Psoas muscle (tissue), 8 donors: ENCODE measurements around the gene RAB7B. TPM values are rescaled to one million over a fixed set of nuclear protein-coding genes. Genes with fewer than 3 reads are reported as not detected.
A peak's percentile ranks its signal among the peaks of the same experiment; 100 is the strongest.

Experiments used
- ATAC-seq, 4 donors: fragments of 200-7000 bp; cut with Tn5 transposase; one replicate each; pipeline ENCODE4 v1.9.1; 2020; ENCODE audit warnings: moderate library complexity in 3 of 4, mild to moderate bottlenecking in 2 of 4
- DNase-seq, 2 donors: peaks; one replicate each; pipeline ENCODE4 v3.0.0-alpha.2; 2020
- H3K27ac ChIP-seq: fragments of 200-600 bp; one replicate; pipeline ENCODE4 v1.8.0; 2022
- H3K27me3 ChIP-seq, 3 donors: fragments of 200-600 bp in 1 of 3; one replicate each; pipeline versions ENCODE4 v1.6.1 to v1.8.0; 2013 to 2022; ENCODE audit warnings: low read length in 2 of 3, mild to moderate bottlenecking in 2 of 3, moderate library complexity in 1 of 3; ENCODE audit not compliant: insufficient read depth in 3 of 3
- H3K36me3 ChIP-seq, 2 donors: fragments of 200-600 bp in 1 of 2; one replicate each; pipeline versions ENCODE4 v1.6.1 to v1.8.0; 2013 to 2022; ENCODE audit warnings: low read depth in 1 of 2, mild to moderate bottlenecking in 1 of 2, moderate library complexity in 1 of 2; ENCODE audit not compliant: insufficient read depth in 1 of 2
- H3K4me1 ChIP-seq: fragments of 200-600 bp; one replicate; pipeline ENCODE4 v1.8.0; 2022
- H3K4me3 ChIP-seq: fragments of 200-600 bp; one replicate; pipeline ENCODE4 v1.8.0; 2022; ENCODE audit warnings: mild to moderate bottlenecking
- H3K9me3 ChIP-seq: fragments of 200-600 bp; one replicate; pipeline ENCODE4 v1.8.0; 2022
- CTCF ChIP-seq: fragments of 200-600 bp; IDR thresholded peaks from one replicate; pipeline ENCODE4 v1.8.0; 2022; ENCODE audit warnings: antibody characterized with exemption
- WGBS, 3 donors: extraction: QIAGEN DNeasy Blood & Tissue Kit; methylation state at CpG; one replicate each; pipeline versions ENCODE4 v1.1.6 to v1.1.7; 2013; 5-methylcytosine and 5-hydroxymethylcytosine counted together
- intact Hi-C, 2 donors: fragments of 100-400 bp; cut with DNase I; formaldehyde crosslinking; loops; one replicate each; pipeline versions ENCODE4 v1.11.0 to v1.14.2; 2022
- polyA plus RNA-seq, 3 donors: library from polyadenylated mRNA; stranded (reverse); fragments of 200-250 nt; gene quantifications; one replicate each; pipeline ENCODE4 v1.2.3, GENCODE V29; 2013
- total RNA-seq, 4 donors: library from RNA; stranded (reverse); fragmentation: NEBNext Ultra II Directional in 2 of 4; extraction: Animal tissue kit (Norgen Biotek cat#: 25700) in 2 of 4; gene quantifications; one replicate each; pipeline versions ENCODE4 v1.2.1 to v1.2.4, GENCODE V29; 2021 to 2023
- donor health status: healthy with polysubstance abuse.
- donor health status: DM: no; HTN: no; CAD: no; lungs with moderate emphysema.
- donor health status: Bipolar disorder and iron deficiency.
- donor health status: healthy.
- donor health status: DM: yes; HTN: yes; CAD: no.
- donor health status: DM: no; HTN: no; CAD: no.
- donor health status: DM: no; HTN: no; CAD: no.
- donor health status: DM: yes; HTN: yes; CAD: no.

Gene RAB7B
- total and polyA plus RNA-seq, 7 donors: 0.17 to 1.2 (median 0.34) TPM

GRCh38 chr1:206003854-206004800 lies 932 bp upstream of the RAB7B start:
- Histone ChIP-seq H3K36me3 (no peaks in the 10 kb centered on the region), H3K4me3 (no peak overlapping the region), H3K27ac (peak overlapping the region; percentile 69), H3K9me3 (no peaks in the 10 kb centered on the region), H3K27me3 (no peaks in the 10 kb centered on the region), H3K4me1 (peaks cover 20% of the 10 kb centered on the region)
- no peak for TF ChIP-seq CTCF
- WGBS, 3 donors: 96 to 99% (median 99%) methylated on average over 7 of the region's 7 CpGs
- no peak for DNase-seq
- intact Hi-C loops: no loop called here
- no peak for ATAC-seq

- Histone ChIP-seq H3K36me3 (no peaks in the 10 kb centered on the region), H3K27ac (peak overlapping the region; percentile 69), H3K27me3 (no peaks in the 10 kb centered on the region), H3K9me3 (no peaks in the 10 kb centered on the region), H3K4me3 (peak overlapping the region; percentile 49), H3K4me1 (peaks cover 32% of the 10 kb centered on the region)
- intact Hi-C loops: no loop called here
- WGBS, 3 donors: 86 to 92% (median 91%) methylated on average over 3 of the region's 3 CpGs
- ATAC-seq (no peak), DNase-seq (no peak)
- TF ChIP-seq CTCF: no peak
These were observed 1.0 kb downstream of the RAB7B start for GRCh38 chr1:206002160-206002559.

DNA sequence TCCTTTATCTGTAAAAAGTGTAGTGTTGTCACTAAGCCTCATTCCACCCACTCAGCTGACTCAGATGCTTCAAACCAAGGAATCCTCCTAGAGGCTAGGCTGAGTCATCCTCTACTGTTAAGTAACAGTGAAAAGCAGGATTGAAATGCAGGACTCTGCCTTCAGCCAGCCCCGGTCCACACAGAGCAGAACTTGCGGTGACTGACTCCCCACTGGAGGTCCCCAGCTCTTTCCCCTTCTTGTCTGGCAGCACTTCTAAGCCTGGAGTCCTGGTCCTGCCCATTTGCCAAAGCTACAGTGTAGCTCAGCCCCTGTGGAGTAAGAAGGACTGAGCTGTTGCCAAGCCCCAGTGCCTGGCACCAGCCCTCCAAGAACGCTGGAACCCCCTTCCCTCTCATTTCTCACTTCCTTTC lies 1.7 kb downstream of the RAB7B start:
- ATAC-seq (peak; percentile 49 to 75 (median 58)), DNase-seq (peak in 1 of 2 donors; percentile 40)
- peaks cover 32% of the 10 kb centered on the region for H3K4me1 ChIP-seq
- peak overlapping the region; percentile 49 for H3K4me3 ChIP-seq
- H3K36me3 ChIP-seq: no peaks in the 10 kb centered on the region
- intact Hi-C loops: no loop called here
- 32 to 45% (median 37%) methylated on average over 3 of the region's 3 CpGs for WGBS, 3 donors
- peak overlapping the region; percentile 69 for H3K27ac ChIP-seq
- H3K27me3 ChIP-seq: no peaks in the 10 kb centered on the region
- TF ChIP-seq CTCF: no peak
- no peaks in the 10 kb centered on the region for H3K9me3 ChIP-seq

DNA sequence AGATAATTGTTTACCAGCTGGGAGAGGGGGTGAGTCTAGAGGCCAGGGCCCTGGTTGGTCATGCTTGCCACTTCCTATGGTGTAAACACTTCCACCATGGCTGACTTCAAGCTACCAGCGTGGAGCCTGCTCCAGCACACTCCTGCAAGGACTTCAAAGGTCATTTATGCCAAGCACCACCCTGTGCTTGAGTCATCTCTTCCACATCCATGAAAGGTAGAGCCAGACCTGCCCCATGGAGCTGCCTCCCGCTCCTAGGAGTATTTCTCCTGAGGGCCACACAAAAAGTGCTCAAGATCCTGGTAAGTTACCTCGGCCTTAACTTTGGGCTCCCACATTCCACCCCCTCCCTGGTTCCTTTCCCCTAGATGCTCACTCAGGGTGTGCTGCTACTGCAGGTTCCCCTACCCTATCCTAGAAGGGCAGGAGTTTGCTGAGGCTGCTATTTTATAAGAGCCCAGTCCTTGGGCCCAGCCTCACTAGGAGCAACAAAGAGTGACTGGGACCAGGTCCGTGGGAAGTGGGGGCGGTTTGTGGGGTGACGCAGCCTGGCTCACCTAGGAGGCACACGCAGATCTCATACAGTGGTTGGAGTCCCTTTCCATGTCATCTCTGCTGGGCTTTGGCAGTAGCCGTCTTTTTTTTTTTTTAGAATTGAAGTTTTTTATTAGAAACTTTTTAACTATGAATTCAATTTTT lies 2.4 kb downstream of the RAB7B start:
- TF ChIP-seq CTCF: no peak
- Histone ChIP-seq H3K36me3 (no peaks in the 10 kb centered on the region), H3K9me3 (no peaks in the 10 kb centered on the region), H3K27me3 (no peaks in the 10 kb centered on the region), H3K4me3 (no peak overlapping the region), H3K4me1 (peaks cover 32% of the 10 kb centered on the region), H3K27ac (peak overlapping the region; percentile 53)
- ATAC-seq: no peak
- intact Hi-C loops: no loop called here
- no peak for DNase-seq
- WGBS, 3 donors: 80 to 89% (median 86%) methylated on average over 8 of the region's 8 CpGs
